Right lobe of liver (tissue), 4 donors: ENCODE data around the gene FNDC3B.

Experiments used
- CTCF ChIP-seq, 4 donors: fragments of 200-600 bp in 3 of 4; fragments of 450-650 bp in 1 of 4; IDR thresholded peaks; one replicate each; pipeline versions ENCODE4 v1.5.1 to v1.8.0; 2016 to 2022; ENCODE audit warnings: antibody characterized with exemption in 4 of 4, mild to moderate bottlenecking in 2 of 4
- POLR2A ChIP-seq: fragments of 450-650 bp; IDR thresholded peaks from one replicate; pipeline ENCODE4 v1.6.1; 2017; ENCODE audit warnings: antibody characterized with exemption, mild to moderate bottlenecking
- donor health status: DM: no; HTN: no; CAD: no.
- donor health status: DM: no; HTN: no; CAD: no.
- donor health status: DM: no; HTN: yes; CAD: no.

GRCh38 chr3:172185907-172186306, 146.5 kb downstream of the FNDC3B start:
- TF ChIP-seq CTCF (IDR thresholded peaks at IDR 0.05) (no peak), POLR2A (no peak)
